HL-60 (cell line): Measurements from ENCODE around the gene FAM32A.

Experiments used
- CTCF ChIP-seq: IDR thresholded peaks from one replicate; pipeline ENCODE4 v1.5.1; 2011; ENCODE audit warnings: low read length, control low read depth, inconsistent platforms; ENCODE audit not compliant: insufficient read depth
- POLR2AphosphoS5 ChIP-seq: IDR thresholded peaks from 2 replicates; pipeline ENCODE4 v1.6.1; 2012; ENCODE audit warnings: low read depth
- REST ChIP-seq: IDR thresholded peaks from 2 replicates; pipeline ENCODE4 v1.6.1; 2012; ENCODE audit warnings: low read depth; ENCODE audit not compliant: insufficient replicate concordance
- SPI1 ChIP-seq: IDR thresholded peaks from 2 replicates; pipeline ENCODE4 v1.6.1; 2012; ENCODE audit warnings: low read depth, mild to moderate bottlenecking, borderline replicate concordance

GRCh38 chr19:16193466-16193865 is 8.3 kb downstream of the FAM32A start:
- TF ChIP-seq CTCF (no peak), SPI1 (no peak), POLR2AphosphoS5 (no peak), REST (no peak)
